ENCODE data around the gene TESK2. TPM values are rescaled to one million over a fixed set of nuclear protein-coding genes. Genes with fewer than 3 reads are reported as not detected.

Gene TESK2
- total and polyA plus RNA-seq, 12 donors: 1.1 to 21.4 (median 3.6) TPM

DNA sequence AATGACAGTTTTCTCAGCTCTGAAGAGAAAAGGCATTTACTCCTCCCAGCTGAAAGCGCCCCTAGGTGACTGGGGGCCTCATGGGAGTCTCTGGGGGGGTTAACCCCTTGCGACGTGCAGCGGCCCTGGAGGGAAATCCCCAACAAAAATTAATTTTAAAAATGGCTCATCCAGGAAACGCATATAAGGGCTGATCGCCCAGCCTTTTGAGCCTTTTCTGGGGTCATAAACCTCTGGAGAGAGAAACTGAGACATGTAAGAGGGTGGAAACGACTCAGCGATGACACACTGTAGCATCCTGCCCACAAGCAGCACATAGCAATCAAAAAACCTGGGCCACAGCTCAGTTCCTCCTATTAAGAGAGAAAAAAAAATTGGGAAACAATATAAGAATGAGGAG lies 184.6 kb downstream of the TESK2 start:
- peaks cover 9 to 13% of the 10 kb centered on the region in 2 donors for H3K4me1 ChIP-seq (replicated peaks in 1 of 2)
- H3K4me3 ChIP-seq: no peak overlapping the region
- intact Hi-C loops (cut with DNase I): no loop called here
- no peaks in the 10 kb centered on the region for H3K36me3 ChIP-seq (replicated peaks in 1 of 2)
- H3K9me3 ChIP-seq (replicated peaks in 1 of 3): no peaks in the 10 kb centered on the region
- 60 to 69% (median 63%) methylated on average over 8 of the region's 8 CpGs for WGBS, 4 donors
- DNase-seq: peak in 1 of 7 donors; percentile 28
- H3K27ac ChIP-seq: no peak overlapping the region
- H3K27me3 ChIP-seq: no peaks in the 10 kb centered on the region
- TF ChIP-seq, protein P1, sequence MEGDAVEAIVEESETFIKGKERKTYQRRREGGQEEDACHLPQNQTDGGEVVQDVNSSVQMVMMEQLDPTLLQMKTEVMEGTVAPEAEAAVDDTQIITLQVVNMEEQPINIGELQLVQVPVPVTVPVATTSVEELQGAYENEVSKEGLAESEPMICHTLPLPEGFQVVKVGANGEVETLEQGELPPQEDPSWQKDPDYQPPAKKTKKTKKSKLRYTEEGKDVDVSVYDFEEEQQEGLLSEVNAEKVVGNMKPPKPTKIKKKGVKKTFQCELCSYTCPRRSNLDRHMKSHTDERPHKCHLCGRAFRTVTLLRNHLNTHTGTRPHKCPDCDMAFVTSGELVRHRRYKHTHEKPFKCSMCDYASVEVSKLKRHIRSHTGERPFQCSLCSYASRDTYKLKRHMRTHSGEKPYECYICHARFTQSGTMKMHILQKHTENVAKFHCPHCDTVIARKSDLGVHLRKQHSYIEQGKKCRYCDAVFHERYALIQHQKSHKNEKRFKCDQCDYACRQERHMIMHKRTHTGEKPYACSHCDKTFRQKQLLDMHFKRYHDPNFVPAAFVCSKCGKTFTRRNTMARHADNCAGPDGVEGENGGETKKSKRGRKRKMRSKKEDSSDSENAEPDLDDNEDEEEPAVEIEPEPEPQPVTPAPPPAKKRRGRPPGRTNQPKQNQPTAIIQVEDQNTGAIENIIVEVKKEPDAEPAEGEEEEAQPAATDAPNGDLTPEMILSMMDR (IDR thresholded peaks at IDR 0.05): no peak
- no peak for TF ChIP-seq POLR2A (IDR thresholded peaks at IDR 0.05)

DNA sequence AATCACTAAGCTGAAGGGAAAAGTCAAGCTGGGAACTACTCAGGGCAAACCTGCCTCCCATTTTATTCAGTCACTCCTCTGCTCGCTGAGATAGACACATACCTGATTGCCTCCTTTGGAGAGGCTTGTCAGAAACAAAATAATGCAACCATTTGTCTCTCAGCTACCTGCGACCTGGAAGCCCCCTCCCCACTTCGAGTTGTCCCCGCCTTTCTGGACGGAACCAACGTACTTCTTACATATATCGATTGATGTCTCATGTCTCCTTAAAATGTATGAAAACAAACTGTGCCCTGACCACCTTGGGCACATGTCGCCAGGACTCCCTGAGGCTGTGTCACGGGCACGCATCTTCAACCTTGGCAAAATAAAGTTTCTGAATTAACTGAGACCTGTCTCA lies 185.7 kb downstream of the TESK2 start:
- 83 to 92% (median 88%) methylated on average over 10 of the region's 10 CpGs for WGBS, 4 donors

DNA sequence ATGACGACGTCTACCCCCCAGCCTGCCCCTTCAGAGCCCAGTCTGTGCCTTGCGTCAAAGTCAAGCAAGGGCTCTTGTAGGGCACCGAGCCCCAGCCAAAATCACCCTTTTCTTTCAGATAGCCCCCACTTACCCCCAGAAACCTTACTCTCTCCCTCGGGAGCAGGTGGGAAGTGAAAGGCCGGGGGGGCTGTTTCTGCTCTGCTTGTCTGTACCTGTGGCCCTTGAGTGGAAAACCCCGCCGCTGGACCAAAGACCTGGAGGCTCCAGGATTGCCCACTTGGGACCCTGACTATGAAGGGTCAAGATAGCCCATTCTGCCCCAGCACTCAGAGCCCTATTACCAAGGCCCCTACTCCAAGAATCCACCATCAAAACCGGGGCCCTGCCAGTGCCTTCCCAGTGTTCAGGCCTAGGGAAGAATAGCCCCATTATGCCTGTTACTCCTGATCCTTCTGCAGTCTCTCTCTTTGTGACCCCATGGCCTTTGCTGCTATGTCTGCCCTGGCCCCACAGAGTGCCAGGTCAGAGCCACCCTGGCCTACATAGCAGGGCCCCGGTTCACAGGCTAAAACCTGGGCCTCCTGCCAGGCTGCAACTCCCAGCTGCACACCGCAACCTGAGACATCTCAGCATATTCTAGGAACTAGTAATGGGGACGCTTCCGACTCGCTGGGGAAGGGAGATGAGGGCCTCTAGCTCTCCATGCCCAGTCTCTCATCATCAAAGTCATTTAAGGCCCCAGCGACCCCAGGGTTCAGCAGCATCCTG lies 186.5 kb downstream of the TESK2 start:
- peak in 6 of 7 donors; percentile 38 to 67 (median 51) for DNase-seq
- Histone ChIP-seq H3K9me3 (replicated peaks in 1 of 3) (no peaks in the 10 kb centered on the region), H3K27ac (peak overlapping the region; percentile 31 to 94 (median 75)), H3K4me1 (replicated peaks in 1 of 2) (peaks cover 9 to 13% of the 10 kb centered on the region in 2 donors), H3K36me3 (replicated peaks in 1 of 2) (no peaks in the 10 kb centered on the region), H3K27me3 (no peaks in the 10 kb centered on the region), H3K4me3 (peak overlapping the region in 3 of 4 donors; percentile 47 to 78 (median 60))
- intact Hi-C loops (cut with DNase I): no loop called here
- TF ChIP-seq, protein P1 (IDR thresholded peaks at IDR 0.05): no peak
- WGBS, 4 donors: 38 to 54% (median 42%) methylated on average over 7 to 15 of the region's 15 CpGs

More for the DNA sequence above, 185.7 kb downstream of the TESK2 start:
- intact Hi-C loops (cut with DNase I): no loop called here
- TF ChIP-seq, protein P1 (IDR thresholded peaks at IDR 0.05): no peak
- TF ChIP-seq POLR2A (IDR thresholded peaks at IDR 0.05): no peak
- peak in 1 of 7 donors; percentile 46 for DNase-seq
- H3K4me3 ChIP-seq: no peak overlapping the region
- H3K27ac ChIP-seq: no peak overlapping the region
- H3K36me3 ChIP-seq (replicated peaks in 1 of 2): no peaks in the 10 kb centered on the region
- no peaks in the 10 kb centered on the region for H3K9me3 ChIP-seq (replicated peaks in 1 of 3)
- H3K27me3 ChIP-seq: no peaks in the 10 kb centered on the region
- H3K4me1 ChIP-seq (replicated peaks in 1 of 2): peaks cover 9 to 13% of the 10 kb centered on the region in 2 donors

DNA sequence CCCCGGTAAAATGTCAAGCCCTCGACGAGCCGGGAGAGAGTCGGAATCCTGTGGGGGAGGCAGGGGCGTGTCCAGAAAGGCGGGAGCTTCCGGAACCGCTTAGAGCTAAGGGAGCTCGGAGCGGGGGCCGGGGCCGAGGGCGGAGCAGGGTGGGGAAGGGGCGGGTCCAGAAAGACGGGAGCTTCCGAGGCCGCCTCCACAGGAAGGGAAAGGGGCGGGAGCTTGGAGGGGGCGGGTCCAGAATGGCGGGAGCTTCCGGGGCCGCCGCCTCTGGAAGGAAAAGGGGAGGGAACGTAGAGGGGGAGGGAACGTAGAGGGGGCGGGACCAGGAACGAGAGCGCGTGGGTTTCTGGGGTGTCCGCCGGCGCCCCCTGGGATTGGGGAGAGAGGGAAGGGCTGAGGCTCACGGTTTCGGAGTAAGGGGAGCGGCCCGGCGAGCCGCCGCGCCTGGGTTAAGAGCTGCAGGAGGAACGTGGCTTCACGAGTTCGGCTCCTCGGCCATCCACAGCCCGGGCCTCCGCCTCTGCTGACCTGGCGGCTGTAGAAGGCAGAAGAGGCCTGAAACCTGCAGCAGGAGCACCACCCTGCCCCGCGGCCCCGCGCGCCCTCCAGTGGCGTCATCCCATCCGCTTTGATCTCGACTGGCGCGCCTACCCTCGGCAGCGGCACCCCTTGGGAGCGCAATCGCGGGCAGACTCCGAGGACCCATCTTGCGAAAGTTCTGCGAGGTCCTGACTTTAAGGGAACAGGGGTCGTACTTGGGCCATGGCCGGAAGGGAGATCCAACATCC lies 187.2 kb downstream of the TESK2 start:
- WGBS, 4 donors: 0 to 1% (median 1%) methylated on average over 27 to 68 of the region's 68 CpGs

More for the DNA sequence above, 187.2 kb downstream of the TESK2 start:
- intact Hi-C loops (cut with DNase I): loop anchor here in 1 of 2 donors (2.0 kb wide), 1 partner anchor 291 kb away; the partner anchor contains the start of gene UROD
- Histone ChIP-seq H3K27ac (peak overlapping the region; percentile 59 to 94 (median 75)), H3K9me3 (replicated peaks in 1 of 3) (no peaks in the 10 kb centered on the region), H3K27me3 (no peaks in the 10 kb centered on the region), H3K4me1 (replicated peaks in 1 of 2) (peaks cover 9 to 13% of the 10 kb centered on the region in 2 donors), H3K36me3 (replicated peaks in 1 of 2) (no peaks in the 10 kb centered on the region), H3K4me3 (peak overlapping the region in 3 of 4 donors; percentile 47 to 78 (median 60))
- TF ChIP-seq, protein P1 (IDR thresholded peaks at IDR 0.05): peak; percentile 42 to 81 (median 78)
- peak; percentile 52 to 64 for TF ChIP-seq POLR2A (IDR thresholded peaks at IDR 0.05)
- DNase-seq: peak; percentile 98 to 99 (median 99)

Data from adrenal gland (tissue), 12 donors.